PC-9 (cell line): ENCODE data around the gene CTIF.

Experiments
- EZH2 ChIP-seq: fragments of 200-600 bp; sonication (generic); IDR thresholded peaks from 2 replicates; pipeline ENCODE4 v1.8.0; 2017; ENCODE audit warnings: antibody characterized with exemption, low read depth
- TF ChIP-seq, protein P1 (sequence below): fragments of 200-600 bp; sonication (generic); conservative IDR thresholded peaks from 2 replicates; pipeline ENCODE4 v1.6.1; 2017; ENCODE audit warnings: mixed run types, antibody characterized with exemption, mild to moderate bottlenecking, moderate library complexity

DNA sequence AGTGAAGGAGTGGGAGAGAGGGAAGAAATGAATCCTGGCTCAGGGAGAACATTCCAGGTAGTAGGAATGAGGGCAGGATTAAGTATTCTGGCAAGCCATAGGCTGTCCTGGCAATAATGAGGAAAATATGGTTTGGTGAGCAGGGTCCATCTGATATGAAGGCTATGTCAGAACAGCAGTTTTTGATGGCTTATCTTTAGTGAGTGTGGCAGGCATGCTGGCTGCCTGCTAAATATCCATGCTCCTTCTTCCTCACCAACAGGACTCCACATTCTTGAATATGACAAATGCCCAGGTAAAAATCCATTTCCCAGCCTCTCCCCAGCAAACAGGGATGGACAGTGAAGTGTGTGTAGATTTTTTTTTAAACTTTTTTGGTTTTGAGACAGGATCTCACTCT, 13.2 kb upstream of the CTIF start:
- TF ChIP-seq, protein P1, sequence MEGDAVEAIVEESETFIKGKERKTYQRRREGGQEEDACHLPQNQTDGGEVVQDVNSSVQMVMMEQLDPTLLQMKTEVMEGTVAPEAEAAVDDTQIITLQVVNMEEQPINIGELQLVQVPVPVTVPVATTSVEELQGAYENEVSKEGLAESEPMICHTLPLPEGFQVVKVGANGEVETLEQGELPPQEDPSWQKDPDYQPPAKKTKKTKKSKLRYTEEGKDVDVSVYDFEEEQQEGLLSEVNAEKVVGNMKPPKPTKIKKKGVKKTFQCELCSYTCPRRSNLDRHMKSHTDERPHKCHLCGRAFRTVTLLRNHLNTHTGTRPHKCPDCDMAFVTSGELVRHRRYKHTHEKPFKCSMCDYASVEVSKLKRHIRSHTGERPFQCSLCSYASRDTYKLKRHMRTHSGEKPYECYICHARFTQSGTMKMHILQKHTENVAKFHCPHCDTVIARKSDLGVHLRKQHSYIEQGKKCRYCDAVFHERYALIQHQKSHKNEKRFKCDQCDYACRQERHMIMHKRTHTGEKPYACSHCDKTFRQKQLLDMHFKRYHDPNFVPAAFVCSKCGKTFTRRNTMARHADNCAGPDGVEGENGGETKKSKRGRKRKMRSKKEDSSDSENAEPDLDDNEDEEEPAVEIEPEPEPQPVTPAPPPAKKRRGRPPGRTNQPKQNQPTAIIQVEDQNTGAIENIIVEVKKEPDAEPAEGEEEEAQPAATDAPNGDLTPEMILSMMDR = no peak
- no peak for TF ChIP-seq EZH2
